HepG2 (cell line): ENCODE data around the gene TSHZ2. TPM values are rescaled to one million over a fixed set of nuclear protein-coding genes. Genes with fewer than 3 reads are reported as not detected.

ENCODE experiments used
- CCAR2 ChIP-seq: fragments of 200-400 bp; formaldehyde crosslinking; optimal IDR thresholded peaks from 2 replicates; pipeline ENCODE3; 2018; ENCODE audit warnings: low read depth, mild to moderate bottlenecking, low read length, moderate library complexity
- DDIT3 ChIP-seq: sonication (generic); formaldehyde crosslinking; IDR thresholded peaks from 2 replicates; pipeline ENCODE4 v1.4.0; 2020; ENCODE audit warnings: mild to moderate bottlenecking, missing genetic modification reagents
- DMTF1 ChIP-seq: sonication (generic); formaldehyde crosslinking; IDR thresholded peaks from 2 replicates; pipeline ENCODE4 v1.4.0; 2020; ENCODE audit warnings: mild to moderate bottlenecking, missing genetic modification reagents
- RARA ChIP-seq: IDR thresholded peaks from 2 replicates; pipeline ENCODE4 v1.6.1; 2016; ENCODE audit warnings: missing genetic modification reagents, missing compliant biosample characterization
- RBAK ChIP-seq: sonication (generic); formaldehyde crosslinking; IDR thresholded peaks from 2 replicates; pipeline ENCODE4 v1.5.1; 2020; ENCODE audit warnings: mild to moderate bottlenecking, missing genetic modification reagents
- SAFB2 ChIP-seq: sonication (generic); formaldehyde crosslinking; IDR thresholded peaks from 2 replicates; pipeline ENCODE4 v1.5.1; 2020; ENCODE audit warnings: missing genetic modification reagents, low read depth, mild to moderate bottlenecking, borderline replicate concordance
- SNAPC4 ChIP-seq: sonication (generic); formaldehyde crosslinking; IDR thresholded peaks from 2 replicates; pipeline ENCODE4 v1.4.0; 2020; ENCODE audit warnings: mild to moderate bottlenecking, missing genetic modification reagents
- ZBTB42 ChIP-seq: sonication (generic); formaldehyde crosslinking; IDR thresholded peaks from 2 replicates; pipeline ENCODE4 v1.5.0; 2020; ENCODE audit warnings: mild to moderate bottlenecking, missing genetic modification reagents
- ZBTB7B ChIP-seq: sonication (generic); formaldehyde crosslinking; IDR thresholded peaks from 2 replicates; pipeline ENCODE4 v1.4.0; 2020; ENCODE audit warnings: missing genetic modification reagents
- ZNF3 ChIP-seq: IDR thresholded peaks from 2 replicates; pipeline ENCODE4 v1.7.0; 2017; ENCODE audit warnings: inconsistent platforms
- ZNF660 ChIP-seq: sonication (generic); formaldehyde crosslinking; IDR thresholded peaks from 2 replicates; pipeline ENCODE4 v1.5.1; 2020; ENCODE audit warnings: mild to moderate bottlenecking, low read depth, missing genetic modification reagents, borderline replicate concordance
- ZNF879 ChIP-seq: sonication (generic); formaldehyde crosslinking; IDR thresholded peaks from 2 replicates; pipeline ENCODE4 v1.8.1; 2023; ENCODE audit warnings: missing genetic modification reagents
- polyA plus RNA-seq, 8 experiments: library from polyadenylated mRNA; depleted of rRNA in 3 of 8; stranded (reverse) in 7 of 8; unstranded in 1 of 8; fragments of >200 nt; fragmentation: Illumina TruSeq in 4 of 8; extraction: Trizol in 4 of 8; gene quantifications; 2 replicates each; pipeline versions ENCODE4 v1.2.1 to v1.2.3, GENCODE V29; 2011 to 2016; ENCODE audit warnings: low read depth in 4 of 8, missing spikeins in 1 of 8, mixed read lengths in 1 of 8; ENCODE audit not compliant: insufficient read depth in 1 of 8
- total RNA-seq, 5 experiments: library from RNA; depleted of rRNA; stranded (reverse); fragments of >200 nt; fragmentation: Illumina TruSeq; extraction: Trizol; gene quantifications; 2 replicates each; pipeline ENCODE4 v1.2.3, GENCODE V29; 2016; ENCODE audit warnings: low read depth in 1 of 5
- TF ChIP-seq, protein P1 (sequence below): IDR thresholded peaks from 2 replicates; pipeline ENCODE4 v1.6.1; 2016; ENCODE audit warnings: mild to moderate bottlenecking, missing biosample characterization, missing genetic modification reagents
- TF ChIP-seq, protein P2 (sequence below): sonication (generic); formaldehyde crosslinking; IDR thresholded peaks from 2 replicates; pipeline ENCODE4 v1.4.0; 2020; ENCODE audit warnings: low read depth, mild to moderate bottlenecking, missing genetic modification reagents
- TF ChIP-seq, protein P3 (sequence below): sonication (generic); formaldehyde crosslinking; IDR thresholded peaks from 2 replicates; pipeline ENCODE4 v1.4.0; 2020; ENCODE audit warnings: missing genetic modification reagents
- TF ChIP-seq, protein P4 (sequence below): sonication (generic); formaldehyde crosslinking; conservative IDR thresholded peaks from 2 replicates; pipeline ENCODE4 v1.4.0; 2020; ENCODE audit warnings: missing genetic modification reagents

TSHZ2 gene
- total and polyA plus RNA-seq, 2 of the 13 experiments (the other 11 are each of a cell fraction or from before 2014, with no cell fraction given) = 0.01 TPM; not detected in 1

GRCh38 chr20:53216856-53217576 lies 244.9 kb downstream of the TSHZ2 start (continued):
- TF ChIP-seq, protein P1, sequence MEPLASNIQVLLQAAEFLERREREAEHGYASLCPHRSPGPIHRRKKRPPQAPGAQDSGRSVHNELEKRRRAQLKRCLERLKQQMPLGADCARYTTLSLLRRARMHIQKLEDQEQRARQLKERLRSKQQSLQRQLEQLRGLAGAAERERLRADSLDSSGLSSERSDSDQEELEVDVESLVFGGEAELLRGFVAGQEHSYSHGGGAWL (CRISPR knock-in tag) = peak; percentile 57; the same call in 1 of the 2 replicates
- TF ChIP-seq RBAK (CRISPR knock-in tag) (no peak), SAFB2 (CRISPR knock-in tag) (no peak), ZNF879 (CRISPR knock-in tag) (no peak), DMTF1 (no peak), ZBTB7B (CRISPR knock-in tag) (no peak), RARA (CRISPR knock-in tag) (no peak), DDIT3 (CRISPR knock-in tag) (no peak), ZNF660 (CRISPR knock-in tag) (no peak), CCAR2 (no peak), ZBTB42 (no peak), SNAPC4 (CRISPR knock-in tag) (no peak), ZNF3 (no peak)
- TF ChIP-seq, protein P2, sequence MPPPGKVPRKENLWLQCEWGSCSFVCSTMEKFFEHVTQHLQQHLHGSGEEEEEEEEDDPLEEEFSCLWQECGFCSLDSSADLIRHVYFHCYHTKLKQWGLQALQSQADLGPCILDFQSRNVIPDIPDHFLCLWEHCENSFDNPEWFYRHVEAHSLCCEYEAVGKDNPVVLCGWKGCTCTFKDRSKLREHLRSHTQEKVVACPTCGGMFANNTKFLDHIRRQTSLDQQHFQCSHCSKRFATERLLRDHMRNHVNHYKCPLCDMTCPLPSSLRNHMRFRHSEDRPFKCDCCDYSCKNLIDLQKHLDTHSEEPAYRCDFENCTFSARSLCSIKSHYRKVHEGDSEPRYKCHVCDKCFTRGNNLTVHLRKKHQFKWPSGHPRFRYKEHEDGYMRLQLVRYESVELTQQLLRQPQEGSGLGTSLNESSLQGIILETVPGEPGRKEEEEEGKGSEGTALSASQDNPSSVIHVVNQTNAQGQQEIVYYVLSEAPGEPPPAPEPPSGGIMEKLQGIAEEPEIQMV (CRISPR knock-in tag) = 0 out of 2 replicates have a peak, but pooled peaks have one; percentile 15
- TF ChIP-seq, protein P3, sequence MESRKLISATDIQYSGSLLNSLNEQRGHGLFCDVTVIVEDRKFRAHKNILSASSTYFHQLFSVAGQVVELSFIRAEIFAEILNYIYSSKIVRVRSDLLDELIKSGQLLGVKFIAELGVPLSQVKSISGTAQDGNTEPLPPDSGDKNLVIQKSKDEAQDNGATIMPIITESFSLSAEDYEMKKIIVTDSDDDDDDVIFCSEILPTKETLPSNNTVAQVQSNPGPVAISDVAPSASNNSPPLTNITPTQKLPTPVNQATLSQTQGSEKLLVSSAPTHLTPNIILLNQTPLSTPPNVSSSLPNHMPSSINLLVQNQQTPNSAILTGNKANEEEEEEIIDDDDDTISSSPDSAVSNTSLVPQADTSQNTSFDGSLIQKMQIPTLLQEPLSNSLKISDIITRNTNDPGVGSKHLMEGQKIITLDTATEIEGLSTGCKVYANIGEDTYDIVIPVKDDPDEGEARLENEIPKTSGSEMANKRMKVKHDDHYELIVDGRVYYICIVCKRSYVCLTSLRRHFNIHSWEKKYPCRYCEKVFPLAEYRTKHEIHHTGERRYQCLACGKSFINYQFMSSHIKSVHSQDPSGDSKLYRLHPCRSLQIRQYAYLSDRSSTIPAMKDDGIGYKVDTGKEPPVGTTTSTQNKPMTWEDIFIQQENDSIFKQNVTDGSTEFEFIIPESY (CRISPR knock-in tag) = no peak
- TF ChIP-seq, protein P4, sequence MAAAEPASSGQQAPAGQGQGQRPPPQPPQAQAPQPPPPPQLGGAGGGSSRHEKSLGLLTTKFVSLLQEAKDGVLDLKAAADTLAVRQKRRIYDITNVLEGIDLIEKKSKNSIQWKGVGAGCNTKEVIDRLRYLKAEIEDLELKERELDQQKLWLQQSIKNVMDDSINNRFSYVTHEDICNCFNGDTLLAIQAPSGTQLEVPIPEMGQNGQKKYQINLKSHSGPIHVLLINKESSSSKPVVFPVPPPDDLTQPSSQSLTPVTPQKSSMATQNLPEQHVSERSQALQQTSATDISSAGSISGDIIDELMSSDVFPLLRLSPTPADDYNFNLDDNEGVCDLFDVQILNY = no peak
